ENCODE results near the gene PIAS3.

DNA sequence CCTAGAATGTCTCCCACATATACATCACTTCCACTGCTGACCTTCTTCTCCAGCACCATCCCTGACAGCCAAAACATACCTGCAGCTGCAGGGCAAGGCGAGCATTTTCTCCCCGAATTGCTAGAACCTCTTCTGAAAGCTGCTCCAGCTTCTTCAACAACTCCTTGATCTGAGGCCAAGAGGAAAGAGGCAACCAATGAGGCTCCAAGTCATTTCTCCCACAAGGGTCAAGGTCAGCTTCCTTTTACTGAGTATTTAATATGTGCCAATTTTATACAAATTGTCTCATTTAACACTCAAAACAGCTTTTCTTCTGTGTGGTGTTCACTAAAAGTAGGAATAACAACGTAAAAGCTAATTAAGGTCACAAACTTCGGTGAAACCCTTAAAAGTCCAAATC is 9.4 kb upstream of the PIAS3 start:
- no peak for TF ChIP-seq SUZ12 (IDR thresholded peaks at IDR 0.05; ENCODE audit: extremely low read depth, insufficient read depth, insufficient read length)
- TF ChIP-seq YY1 (IDR thresholded peaks at IDR 0.05; ENCODE audit: insufficient read depth, insufficient read length) = no peak
- no peak for TF ChIP-seq ZNF274 (IDR thresholded peaks at IDR 0.05; ENCODE audit: low read depth, low read length)
